Measurements from ENCODE around the gene GPR55.
A peak's percentile ranks its signal among the peaks of the same experiment; 100 is the strongest.

Gene GPR55

DNA sequence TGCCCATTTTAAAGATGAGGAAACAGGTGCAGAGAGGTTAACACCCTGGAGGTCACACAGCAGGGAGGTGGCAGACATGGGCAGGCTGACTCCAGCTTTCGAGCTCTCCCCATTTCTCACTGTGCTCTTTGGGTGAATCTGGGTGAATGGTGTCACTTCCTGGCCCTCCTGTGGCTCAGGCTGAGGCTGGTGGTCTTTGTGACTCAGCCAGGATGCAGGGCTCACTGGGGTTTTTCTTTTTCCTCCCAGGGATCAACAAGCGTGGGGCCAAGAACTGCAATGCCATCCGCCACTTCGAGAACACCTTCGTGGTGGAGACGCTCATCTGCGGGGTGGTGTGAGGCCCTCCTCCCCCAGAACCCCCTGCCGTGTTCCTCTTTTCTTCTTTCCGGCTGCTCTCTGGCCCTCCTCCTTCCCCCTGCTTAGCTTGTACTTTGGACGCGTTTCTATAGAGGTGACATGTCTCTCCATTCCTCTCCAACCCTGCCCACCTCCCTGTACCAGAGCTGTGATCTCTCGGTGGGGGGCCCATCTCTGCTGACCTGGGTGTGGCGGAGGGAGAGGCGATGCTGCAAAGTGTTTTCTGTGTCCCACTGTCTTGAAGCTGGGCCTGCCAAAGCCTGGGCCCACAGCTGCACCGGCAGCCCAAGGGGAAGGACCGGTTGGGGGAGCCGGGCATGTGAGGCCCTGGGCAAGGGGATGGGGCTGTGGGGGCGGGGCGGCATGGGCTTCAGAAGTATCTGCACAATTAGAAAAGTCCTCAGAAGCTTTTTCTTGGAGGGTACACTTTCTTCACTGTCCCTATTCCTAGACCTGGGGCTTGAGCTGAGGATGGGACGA lies 47.1 kb downstream of the GPR55 start:
- peak; percentile 67 for DNase-seq

DNA sequence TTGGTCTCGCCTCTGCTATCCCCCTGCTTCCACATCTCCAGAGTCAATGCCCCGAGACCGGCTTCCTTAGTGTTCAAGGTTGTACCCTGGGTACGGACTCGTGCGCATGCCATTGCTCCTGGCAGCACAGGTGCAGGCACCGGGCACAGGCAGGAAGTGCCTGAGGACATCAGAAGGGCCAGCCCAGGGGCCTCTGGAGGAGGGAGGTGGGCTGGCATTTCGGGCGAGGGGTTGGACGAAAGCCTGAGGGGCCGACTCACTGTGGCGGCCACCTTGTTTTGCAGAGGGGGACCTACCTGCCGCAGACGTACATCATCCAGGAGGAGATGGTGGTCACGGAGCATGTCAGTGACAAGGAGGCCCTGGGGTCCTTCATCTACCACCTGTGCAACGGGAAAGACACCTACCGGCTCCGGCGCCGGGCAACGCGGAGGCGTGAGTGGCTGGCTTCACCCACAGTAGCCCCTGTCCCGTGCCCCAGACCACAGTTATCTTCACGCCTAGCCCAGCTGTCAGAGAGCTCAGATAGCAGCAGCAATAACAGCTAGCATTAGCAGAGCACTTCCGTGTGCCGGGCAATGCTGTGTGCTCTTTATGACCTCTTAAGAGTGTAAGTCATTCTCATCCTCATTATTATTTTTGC lies 47.8 kb downstream of the GPR55 start:
- no peak for DNase-seq

DNA sequence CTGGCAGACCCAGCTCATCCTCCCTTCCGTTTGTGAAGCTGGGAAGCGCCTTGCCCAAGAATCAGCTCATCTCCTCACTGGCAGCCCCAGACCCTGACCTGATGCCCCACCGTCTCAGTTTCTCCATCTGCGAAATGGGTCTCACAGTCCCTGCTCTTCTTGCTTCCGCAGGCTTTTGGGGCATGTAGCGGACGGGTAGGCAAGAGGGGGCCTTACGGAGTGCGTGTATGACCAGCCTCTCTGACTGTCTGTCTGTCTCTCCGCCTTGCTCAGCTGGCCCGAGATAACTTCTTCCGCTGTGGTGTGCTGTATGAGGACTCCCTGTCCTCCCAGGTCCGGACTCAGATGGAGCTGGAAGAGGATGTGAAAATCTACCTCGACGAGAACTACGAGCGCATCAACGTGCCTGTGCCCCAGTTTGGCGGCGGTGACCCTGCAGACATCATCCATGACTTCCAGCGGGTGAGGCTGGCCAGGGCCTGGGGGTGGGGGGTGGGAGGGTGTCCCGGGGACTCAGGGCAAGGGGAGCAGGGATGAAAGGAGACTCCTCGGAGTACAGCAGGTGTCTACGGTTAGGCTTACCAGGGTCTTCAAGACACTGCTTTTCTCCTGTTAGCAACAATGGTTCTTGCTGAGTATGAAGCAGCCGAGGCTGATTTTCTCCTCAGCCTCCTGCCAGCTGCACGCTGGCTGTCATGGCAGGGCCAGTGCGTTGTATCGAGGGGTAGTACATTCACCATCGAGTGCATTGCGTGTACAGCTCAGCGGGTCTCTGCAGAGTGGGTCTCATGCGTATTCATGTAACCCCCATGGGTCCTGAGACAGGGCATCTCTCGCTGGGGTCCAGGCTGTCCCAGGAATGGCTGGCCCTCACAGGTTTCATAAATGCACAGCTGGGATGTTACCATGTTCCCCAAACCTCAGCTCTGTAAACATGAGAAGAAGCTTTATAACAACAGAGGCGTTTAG lies 49.4 kb downstream of the GPR55 start:
- no peak for DNase-seq

DNA sequence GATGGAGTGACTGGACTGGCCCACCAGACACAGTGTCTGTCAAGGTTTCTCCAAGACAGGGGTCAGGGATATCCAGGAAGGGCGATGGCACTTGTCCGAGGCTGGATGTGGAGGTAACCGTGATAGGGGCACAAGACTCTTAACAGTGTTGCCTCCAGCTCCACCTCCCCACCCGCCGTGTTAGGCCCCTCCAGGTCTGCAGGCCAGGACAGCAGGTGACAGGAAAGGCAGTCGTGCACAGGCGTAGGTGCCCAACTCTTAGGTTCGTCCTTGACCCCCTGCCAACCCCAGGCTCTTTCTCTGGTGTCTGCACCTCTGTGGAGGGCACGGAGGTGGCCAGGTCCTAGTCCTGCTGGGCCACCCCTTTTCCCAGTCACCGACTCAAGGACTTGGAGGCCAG lies 50.2 kb downstream of the GPR55 start:
- no peak for DNase-seq

DNA sequence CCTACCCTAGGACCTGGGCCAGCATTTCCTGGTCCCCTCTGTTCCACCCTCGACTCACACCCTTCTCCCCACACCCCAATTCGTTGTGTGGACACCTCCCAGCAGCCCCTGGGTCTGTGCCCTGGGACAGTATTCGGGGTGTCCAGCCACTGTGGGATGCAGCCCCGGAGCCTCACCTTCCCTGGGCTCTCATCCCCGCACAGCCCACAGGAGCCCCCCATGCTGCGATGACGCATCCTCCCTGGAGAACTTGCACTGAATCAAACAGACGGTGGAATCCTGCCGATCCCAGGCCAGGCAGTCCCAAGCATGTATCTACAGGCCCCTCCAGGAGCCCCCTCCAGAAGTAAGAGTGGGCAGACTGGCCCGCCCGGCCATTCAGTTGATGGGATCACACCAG lies 50.6 kb downstream of the GPR55 start:
- DNase-seq, result no peak

DNA sequence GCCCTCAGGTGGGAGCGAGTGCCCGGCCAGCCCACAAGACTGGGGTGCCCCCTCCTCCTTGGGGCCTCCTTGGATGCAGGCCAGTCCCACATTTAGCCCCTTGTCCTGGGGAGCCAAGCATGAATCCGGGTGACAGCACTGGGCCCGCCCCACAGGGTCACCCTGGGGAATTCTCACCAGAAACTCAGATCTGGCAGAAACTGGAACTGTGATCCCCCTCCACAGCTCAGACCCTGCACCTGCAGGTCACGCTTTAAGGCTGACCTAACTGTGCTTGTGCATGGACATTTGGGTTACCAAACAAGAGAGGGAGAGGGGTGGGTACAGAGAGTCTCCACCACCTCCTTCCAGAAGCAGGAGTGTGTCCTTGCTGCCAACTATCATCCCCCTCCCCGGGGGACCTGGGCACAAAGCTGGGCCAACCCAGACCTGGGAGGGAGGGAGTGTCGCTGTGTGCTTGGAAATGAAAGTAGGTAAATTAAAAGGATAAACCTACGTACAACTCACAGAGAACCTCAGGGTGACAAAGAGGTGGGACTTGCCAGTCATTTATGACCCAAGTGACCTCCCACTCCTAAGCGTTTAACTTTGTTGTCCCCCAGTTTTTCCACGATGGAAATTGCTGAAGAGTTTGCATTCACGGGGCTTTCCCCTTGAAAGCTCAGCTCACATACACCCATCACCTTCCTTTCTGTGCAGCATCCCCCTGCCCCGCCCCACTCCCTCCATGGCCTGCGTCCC lies 51.2 kb downstream of the GPR55 start:
- no peak for DNase-seq

DNA sequence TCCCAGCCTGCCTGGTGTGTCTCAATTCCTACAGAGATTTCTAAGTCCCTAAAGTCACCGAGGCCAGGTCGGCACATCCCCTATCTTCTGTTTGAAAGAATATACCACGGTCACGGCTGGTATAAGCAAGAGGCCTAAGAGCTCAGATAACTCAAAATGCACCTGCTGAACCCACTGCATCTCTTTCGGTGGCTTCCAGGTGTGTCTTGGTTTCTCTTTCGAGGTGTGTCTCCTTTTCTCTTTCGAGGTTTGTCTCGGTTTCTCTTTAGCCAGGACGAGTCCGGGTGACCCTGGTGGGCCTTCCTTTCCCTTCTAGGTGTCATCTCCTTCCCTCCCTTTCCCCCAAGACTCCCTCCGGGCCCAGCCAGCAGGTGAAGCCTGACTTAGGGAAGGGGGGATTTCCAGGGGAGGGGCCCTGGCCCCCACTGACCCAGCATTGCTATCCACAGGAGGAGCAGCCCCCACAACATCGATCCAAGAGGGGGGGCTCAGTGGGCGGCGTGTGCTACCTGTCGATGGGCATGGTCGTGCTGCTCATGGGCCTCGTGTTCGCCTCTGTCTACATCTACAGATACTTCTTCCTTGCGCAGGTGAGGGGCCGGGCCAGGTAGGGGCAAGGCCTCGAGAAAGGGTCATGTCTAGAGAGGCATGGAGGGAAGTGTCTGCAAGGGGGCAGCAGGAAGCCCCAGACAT lies 51.9 kb downstream of the GPR55 start:
- DNase-seq, result no peak

DNA sequence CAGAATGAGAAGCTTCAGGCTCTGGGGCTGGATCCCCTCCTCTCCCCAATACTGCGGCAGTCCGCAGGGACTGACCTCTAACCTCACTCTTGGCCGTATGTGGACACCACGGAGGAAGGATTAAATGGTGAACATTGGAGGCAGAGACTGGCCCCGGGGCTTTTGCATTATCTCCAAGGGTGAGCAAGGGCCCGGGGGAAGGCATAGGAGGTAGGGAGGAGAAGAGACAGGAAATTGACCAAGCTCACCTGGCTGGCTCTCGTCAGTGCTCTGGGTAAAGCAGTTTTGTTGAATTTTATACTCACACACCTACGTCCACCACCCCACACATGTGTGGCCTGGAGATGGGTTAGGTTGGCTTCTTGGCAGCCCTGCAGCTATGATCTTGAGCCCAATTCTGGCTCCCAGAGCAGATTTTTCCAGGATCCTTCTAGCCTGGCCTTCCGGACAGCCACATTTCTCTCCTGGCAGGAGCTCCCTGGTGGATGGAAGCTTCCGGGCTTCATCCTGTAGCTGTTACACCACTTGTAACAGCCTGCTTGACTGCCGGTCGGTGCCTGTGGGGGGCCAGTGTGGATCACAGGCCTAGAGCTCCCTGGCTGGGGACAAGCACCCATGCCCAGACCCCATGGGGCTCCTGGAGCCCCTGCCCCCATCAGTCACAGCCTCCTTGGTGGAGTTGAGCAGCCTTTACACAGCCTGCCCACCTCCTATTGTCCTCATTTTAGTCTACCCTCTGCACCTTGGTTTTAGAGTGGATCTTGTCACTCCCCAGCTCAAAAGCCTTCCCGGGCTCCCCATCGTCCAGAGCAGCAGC lies 52.7 kb downstream of the GPR55 start:
- no peak for DNase-seq

DNA sequence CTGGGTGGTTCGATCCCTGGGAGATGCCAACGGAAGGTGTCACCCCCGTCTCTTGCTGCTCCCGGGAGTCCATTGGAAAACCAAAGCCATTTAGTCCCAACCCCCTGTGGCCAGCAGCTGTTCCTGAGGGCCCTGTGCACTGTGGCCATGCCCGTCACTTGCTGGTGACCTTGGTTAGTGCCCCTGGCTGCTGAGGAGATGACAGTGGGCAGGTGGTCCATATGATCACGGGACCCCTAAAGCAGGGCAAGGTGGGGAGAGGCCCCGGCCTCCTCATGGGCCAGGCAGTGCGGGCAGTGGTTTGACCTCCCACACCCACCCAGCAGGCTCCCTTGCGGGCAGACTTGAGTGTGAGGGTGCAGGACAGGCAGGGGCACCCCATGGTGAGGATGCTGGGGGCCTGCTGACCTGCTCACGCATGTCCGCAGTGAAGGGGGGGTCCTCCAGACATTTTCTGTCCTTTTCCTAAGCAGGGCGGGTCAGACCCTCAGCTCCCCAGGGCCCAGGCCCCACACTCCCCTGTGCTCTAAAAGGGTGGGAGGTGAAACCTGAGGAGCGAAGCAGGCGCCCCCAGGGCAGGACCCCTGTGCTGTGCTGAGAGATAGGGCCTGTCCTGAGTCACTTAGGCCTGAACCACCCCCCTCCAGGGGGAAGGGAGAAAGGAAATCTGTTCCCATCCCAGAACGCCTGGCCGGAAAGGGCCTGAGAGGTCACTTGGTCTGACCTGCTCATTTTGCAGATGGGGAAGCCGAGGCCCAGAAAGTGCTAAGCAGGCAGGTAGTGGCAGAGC lies 53.5 kb downstream of the GPR55 start:
- no peak for DNase-seq

DNA sequence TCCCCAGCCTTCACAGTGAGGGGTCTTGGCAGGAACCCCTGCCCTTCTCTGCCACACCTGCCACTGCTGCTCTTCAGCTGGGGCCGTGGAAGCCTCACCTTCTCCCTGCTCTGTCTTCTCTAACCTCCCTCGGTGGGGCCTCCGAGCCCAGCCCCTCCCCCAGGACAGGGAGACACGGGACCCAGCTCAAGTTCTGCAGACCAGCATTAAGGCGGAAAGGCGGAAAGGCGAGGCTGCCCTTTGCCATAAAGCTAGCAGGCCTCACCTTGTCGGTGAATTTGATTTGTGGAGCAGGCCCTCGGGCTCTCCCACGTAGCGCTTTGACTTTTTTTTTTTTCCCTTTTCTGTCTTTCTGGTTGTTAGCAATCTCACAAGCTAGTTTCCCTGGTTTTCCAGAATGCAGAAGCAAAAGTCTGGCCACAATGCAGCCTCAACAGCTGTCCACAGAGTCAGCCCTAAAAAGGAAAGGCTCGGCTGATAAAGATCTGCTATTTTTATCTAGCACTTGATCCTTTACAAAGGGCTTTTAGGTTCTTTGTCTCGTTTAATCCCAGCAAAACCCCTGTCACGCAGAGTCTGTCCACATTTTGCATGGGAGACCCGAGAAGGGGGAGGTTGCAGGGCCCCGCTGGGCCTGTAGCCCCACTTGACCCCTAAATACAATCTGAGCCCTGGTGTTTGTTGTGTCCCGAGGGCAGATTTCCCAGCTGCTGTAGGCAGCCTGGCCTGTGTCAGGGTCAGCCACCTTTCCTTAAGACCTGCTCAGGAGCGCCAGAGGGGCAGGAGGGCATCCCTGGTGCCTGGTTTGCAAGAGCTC lies 54.3 kb downstream of the GPR55 start:
- no peak for DNase-seq

DNA sequence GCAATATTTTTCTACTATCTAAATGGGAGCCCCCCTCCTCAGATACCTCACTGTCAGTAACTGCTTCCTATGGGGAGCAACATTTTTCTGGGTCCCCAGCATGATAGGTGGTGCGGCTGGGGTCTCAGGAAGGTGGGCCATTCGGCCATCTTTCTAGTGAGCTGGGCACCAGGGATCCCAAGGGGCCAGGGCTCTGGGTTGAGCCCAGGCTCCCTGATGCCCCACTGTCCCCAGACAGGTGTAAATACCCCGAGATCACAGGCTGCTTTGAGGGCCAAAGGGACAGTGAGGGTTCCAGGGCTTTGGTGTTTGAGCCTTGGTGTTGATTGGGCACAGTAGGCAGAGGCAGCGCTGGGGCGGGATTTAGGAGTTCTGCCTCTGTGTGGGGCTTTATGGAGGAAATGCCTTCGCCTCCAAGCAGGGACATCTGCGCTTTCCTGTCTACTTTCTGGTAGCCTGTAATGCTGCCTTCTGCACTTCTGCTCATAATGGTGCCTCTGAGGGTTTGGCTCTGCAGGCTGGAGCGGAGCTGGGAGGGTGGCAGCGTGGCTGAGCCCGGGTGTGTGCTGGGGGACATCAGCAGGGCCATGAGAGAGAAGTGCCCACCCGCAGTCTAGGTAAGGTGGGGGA lies 55.0 kb downstream of the GPR55 start:
- DNase-seq, result no peak

DNA sequence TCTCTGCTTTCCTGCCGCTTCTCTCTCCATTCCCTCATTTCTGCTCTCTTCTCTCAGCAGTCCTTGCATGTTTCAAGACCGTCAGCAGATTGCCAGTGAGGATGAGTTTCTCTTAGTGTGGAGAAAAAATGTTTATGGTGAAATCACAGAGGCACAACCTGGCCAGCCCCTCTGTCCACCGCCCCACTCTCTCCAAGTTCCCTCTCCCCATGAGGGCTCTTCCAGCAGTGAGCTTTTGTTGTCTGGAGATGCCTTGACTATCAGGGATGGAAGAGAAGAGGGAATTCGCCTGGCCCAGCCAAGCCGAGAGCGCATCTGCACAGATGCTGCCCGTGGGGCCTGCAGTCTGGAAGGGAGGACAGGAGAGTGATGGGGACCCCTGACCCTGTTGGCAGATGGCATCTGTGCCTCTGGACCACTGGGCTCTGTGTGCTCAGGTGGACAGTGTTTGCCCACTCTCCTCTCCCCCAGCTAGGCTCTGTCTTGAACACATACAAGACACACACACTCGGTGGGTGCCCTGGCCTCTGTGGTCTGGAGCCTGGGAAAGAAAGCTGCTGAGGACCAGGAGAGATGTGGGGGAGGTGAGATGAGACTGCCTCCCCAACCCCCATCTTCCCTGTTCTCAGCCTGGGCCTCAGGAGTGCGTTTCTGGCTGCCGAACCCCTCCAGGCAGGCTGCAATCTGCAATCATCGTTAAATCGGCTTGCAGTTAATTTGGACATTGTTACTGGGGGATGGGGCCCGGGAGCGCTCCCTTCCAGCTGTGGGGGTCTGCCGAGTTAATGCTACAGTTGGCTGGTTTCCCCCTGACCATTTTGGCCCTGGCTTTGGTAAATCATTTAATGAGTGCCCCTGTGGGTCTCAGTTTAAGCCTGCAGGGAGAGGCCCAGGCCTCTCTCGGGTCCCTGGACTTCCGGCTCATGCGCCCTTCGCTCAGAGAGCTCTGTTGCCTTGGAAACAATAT lies 55.8 kb downstream of the GPR55 start:
- DNase-seq, result no peak

DNA sequence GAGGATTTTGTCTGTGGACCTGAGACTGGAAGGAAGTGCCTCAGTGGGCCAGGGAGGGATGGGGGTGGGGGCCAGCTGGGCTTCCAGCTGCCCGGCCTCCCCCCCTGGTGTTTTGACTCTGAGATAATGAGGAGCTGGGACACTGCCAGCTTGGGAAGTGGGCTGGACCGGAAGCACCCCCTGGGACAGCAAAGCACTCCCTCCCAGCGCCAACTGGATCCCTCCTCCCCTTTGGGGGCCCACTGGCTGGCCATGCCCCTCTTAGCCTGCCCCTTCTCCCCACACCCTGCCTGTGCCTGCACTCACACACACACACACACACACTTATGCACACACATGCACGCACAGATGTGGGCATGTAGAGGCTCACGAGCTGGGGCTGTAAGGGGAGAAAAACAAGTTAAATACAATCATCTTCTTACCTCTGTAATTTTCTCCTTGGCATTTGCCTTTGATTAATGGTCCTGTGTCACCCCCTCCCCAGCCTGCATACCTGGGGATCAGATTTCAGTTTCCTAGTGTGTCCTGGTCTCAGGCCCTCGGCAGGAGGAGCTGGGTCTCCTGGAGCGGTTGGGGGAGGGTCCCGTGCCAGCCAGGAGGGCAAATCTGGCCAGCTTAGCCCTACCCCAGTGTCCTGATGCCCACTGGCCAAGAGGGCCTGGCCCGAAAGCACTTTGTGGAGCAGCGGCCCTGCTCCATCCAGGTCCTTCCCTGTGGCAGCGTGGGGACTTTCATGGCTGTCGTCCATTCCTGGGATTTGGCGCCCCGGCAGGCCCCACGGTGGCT lies 56.7 kb downstream of the GPR55 start:
- no peak for DNase-seq

DNA sequence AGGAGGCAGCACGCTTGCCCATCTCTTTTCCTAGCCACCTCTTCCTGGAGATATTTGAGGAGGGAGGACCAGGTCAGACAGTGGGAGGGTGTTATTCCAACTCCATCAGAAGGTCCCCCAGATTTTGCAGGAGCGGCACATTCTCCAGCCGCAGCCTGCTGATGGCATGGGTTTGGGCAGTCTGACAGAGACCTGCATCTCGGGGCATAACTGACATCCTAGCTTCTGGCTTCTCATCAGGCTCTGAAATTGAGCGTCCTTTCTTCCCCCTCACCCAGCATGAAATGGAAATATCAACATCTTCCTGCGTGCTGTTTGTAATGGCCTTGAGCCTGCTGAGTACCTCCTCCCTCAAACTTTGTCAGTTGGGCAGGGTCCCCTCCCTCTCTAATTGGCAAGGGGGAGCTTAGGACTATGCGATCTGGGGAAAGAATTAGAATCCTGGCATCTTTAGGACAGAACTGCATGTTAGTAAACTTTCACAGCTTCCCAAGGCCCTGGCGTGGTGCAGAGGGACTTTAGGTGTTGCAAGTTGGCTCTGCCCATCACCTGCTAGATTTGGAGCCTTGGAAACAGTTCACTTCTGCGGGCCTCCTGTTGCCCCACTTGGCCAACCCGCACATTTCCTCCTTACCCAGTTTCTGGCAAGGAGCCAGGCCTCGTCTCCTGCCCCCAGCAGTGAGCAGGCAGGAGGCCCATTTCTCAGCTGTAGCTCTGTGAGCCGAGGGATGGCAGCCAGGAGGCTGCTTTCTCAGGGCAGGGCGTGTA lies 58.1 kb downstream of the GPR55 start:
- peak; percentile 75 for DNase-seq

DNA sequence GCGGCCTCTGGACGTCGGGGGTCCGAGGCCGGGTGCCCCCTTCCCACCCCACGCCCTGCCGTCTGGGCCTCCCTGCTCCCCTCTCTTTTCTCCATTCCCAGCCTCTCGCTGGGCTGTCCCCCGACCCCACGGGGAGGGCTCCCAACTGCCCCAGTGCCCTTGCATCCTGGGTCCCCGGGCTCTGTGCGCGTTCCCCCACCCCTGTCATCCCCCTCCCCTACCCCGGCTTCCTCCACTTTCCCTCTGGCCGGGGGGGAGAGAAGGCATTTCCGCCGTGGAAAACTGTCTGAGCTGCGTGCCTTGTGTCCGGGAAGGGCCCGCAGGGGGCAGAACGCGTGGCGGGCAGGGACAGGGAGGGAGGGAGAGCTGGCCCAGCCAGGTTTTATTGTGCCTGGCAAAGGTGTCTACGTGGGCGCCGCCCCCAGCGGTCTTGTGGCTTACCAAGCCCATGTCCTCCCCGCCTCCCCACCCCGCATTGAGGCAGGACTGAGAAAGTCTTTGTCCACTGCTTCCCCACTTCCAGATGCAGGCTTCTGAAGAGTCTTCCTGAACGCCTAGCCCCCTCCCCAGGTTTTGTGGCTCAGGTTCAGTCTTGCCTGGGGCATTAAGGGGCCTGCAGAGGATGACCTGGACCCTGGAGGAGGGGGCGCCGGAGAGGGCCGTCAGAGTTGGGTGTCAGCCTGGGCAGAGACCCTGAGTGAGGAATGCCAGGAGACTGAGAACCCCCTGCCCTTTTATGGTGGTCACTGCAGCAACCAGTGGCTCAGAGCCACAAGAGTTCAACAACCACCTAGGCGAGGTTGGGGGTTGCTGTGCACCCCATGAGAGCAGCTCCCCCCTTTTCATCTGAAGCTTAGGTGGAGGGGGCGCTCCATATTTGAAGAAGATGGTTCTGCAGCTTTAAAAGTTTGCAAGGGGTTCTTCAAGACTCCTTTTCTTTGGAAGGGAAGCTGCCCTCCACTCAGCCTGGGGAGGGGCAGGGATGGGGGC lies 59.0 kb downstream of the GPR55 start:
- DNase-seq, result peak; percentile 37

All from CD4-positive, alpha-beta T cell treated with Interleukin-10 for 1 hour (primary cell).